Measurements from ENCODE around the gene CACNA1I. TPM values are rescaled to one million over a fixed set of nuclear protein-coding genes. Genes with fewer than 3 reads are reported as not detected.

CACNA1I gene
- total RNA-seq, 1 donor from 2014 or later, result 0.11 TPM

DNA sequence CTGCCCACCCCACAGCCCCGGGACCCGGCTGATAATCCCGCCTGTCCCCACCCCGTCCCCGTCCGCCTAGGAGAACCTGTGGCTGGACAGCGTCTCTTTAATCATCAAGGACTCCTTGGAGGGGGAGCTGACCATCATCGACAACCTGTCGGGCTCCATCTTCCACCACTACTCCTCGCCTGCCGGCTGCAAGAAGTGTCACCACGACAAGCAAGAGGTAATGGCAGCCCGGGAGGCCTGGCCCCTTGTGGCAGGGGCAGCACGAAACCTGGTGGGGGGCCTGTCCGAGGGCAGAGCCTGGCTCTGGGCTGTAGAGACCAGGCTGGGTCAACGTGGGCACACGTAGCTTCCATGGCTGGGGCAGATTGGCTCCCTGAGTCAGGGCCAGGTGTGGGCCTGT lies 109.1 kb downstream of the CACNA1I start:
- Mint-ChIP-seq H3K27me3 (ENCODE audit: low read depth, unreplicated experiment) (peaks cover 41% of the 10 kb centered on the region), H3K4me1 (ENCODE audit: low read depth, unreplicated experiment) (peaks cover 2% of the 10 kb centered on the region), H3K36me3 (ENCODE audit: low read depth, unreplicated experiment) (no peaks in the 10 kb centered on the region), H3K4me3 (ENCODE audit: unreplicated experiment) (no peak overlapping the region), H3K27ac (ENCODE audit: unreplicated experiment) (no peak overlapping the region), H3K9me3 (ENCODE audit: unreplicated experiment) (peaks cover 1% of the 10 kb centered on the region)
- H3K4me3 ChIP-seq (ENCODE audit: insufficient read depth, low read depth, low read length), result no peak overlapping the region
- no peak overlapping the region for H2AFZ ChIP-seq (ENCODE audit: low read depth, low read length)
- no peaks in the 10 kb centered on the region for H3K36me3 ChIP-seq (ENCODE audit: insufficient read depth, low read length)
- no peaks in the 10 kb centered on the region for H3K79me2 ChIP-seq (ENCODE audit: insufficient read depth, low read length)
- peaks cover 10% of the 10 kb centered on the region for H3K27me3 ChIP-seq (ENCODE audit: insufficient read depth, low read length)
- H3K4me2 ChIP-seq (ENCODE audit: low read length), result no peak overlapping the region
- H3K9me3 ChIP-seq (ENCODE audit: insufficient read depth, low read depth, low read length), result no peaks in the 10 kb centered on the region
- TF ChIP-seq EZH2 (IDR thresholded peaks at IDR 0.05; ENCODE audit: insufficient read depth, low read length), result no peak
- TF ChIP-seq, protein P1, sequence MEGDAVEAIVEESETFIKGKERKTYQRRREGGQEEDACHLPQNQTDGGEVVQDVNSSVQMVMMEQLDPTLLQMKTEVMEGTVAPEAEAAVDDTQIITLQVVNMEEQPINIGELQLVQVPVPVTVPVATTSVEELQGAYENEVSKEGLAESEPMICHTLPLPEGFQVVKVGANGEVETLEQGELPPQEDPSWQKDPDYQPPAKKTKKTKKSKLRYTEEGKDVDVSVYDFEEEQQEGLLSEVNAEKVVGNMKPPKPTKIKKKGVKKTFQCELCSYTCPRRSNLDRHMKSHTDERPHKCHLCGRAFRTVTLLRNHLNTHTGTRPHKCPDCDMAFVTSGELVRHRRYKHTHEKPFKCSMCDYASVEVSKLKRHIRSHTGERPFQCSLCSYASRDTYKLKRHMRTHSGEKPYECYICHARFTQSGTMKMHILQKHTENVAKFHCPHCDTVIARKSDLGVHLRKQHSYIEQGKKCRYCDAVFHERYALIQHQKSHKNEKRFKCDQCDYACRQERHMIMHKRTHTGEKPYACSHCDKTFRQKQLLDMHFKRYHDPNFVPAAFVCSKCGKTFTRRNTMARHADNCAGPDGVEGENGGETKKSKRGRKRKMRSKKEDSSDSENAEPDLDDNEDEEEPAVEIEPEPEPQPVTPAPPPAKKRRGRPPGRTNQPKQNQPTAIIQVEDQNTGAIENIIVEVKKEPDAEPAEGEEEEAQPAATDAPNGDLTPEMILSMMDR (IDR thresholded peaks at IDR 0.05; ENCODE audit: insufficient read depth, low read depth, low read length), result no peak
- DNase-seq (ENCODE audit: low read depth) (no peak), FAIRE-seq (no peak)
- H3K27ac ChIP-seq (ENCODE audit: low read depth, low read length), result no peak overlapping the region
- no peaks in the 10 kb centered on the region for H3K4me1 ChIP-seq (ENCODE audit: insufficient read depth, low read length)
- no peak overlapping the region for H3K9ac ChIP-seq (ENCODE audit: low read length)
- no peaks in the 10 kb centered on the region for H4K20me1 ChIP-seq (ENCODE audit: insufficient read depth, low read length)

DNA sequence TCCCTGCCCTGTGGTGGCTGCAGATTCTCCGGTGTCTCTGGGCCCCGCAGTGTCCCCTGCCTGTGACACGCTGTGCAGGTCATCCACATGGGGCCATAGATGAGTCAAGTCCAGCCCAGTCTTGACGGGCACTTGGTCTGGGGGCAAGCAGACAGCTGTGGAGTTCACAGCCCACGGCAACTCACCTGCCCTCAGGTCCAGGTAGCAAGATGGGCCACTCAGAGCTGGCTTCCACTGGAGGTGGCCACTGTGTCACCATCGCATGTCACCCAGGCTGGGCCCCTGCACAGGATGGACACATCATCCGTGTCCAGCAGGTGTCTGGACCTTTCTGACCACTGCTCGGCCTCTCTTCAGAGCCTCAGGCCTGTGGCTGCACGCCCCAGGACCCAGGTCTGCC lies 109.9 kb downstream of the CACNA1I start:
- no peaks in the 10 kb centered on the region for H3K79me2 ChIP-seq (ENCODE audit: insufficient read depth, low read length)
- H3K4me1 Mint-ChIP-seq (ENCODE audit: low read depth, unreplicated experiment), result no peaks in the 10 kb centered on the region
- H3K27ac Mint-ChIP-seq (ENCODE audit: unreplicated experiment), result no peak overlapping the region
- H3K9me3 ChIP-seq (ENCODE audit: insufficient read depth, low read depth, low read length), result no peaks in the 10 kb centered on the region
- no peaks in the 10 kb centered on the region for H4K20me1 ChIP-seq (ENCODE audit: insufficient read depth, low read length)
- no peak overlapping the region for H3K27ac ChIP-seq (ENCODE audit: low read depth, low read length)
- no peak overlapping the region for H3K4me3 Mint-ChIP-seq (ENCODE audit: unreplicated experiment)
- H3K27me3 ChIP-seq (ENCODE audit: insufficient read depth, low read length), result peaks cover 2% of the 10 kb centered on the region
- peaks cover 40% of the 10 kb centered on the region for H3K27me3 Mint-ChIP-seq (ENCODE audit: low read depth, unreplicated experiment)
- H3K9me3 Mint-ChIP-seq (ENCODE audit: unreplicated experiment), result peaks cover 1% of the 10 kb centered on the region
- no peaks in the 10 kb centered on the region for H3K36me3 ChIP-seq (ENCODE audit: insufficient read depth, low read length)
- H3K4me2 ChIP-seq (ENCODE audit: low read length), result no peak overlapping the region
- no peaks in the 10 kb centered on the region for H3K4me1 ChIP-seq (ENCODE audit: insufficient read depth, low read length)
- H3K36me3 Mint-ChIP-seq (ENCODE audit: low read depth, unreplicated experiment), result no peaks in the 10 kb centered on the region
- no peak overlapping the region for H3K4me3 ChIP-seq (ENCODE audit: insufficient read depth, low read depth, low read length)
- DNase-seq (ENCODE audit: low read depth) (no peak), FAIRE-seq (no peak)
- H3K9ac ChIP-seq (ENCODE audit: low read length), result no peak overlapping the region
- TF ChIP-seq EZH2 (IDR thresholded peaks at IDR 0.05; ENCODE audit: insufficient read depth, low read length), result no peak
- TF ChIP-seq, protein P1 (IDR thresholded peaks at IDR 0.05; ENCODE audit: insufficient read depth, low read depth, low read length), result no peak
- H2AFZ ChIP-seq (ENCODE audit: low read depth, low read length), result no peak overlapping the region

DNA sequence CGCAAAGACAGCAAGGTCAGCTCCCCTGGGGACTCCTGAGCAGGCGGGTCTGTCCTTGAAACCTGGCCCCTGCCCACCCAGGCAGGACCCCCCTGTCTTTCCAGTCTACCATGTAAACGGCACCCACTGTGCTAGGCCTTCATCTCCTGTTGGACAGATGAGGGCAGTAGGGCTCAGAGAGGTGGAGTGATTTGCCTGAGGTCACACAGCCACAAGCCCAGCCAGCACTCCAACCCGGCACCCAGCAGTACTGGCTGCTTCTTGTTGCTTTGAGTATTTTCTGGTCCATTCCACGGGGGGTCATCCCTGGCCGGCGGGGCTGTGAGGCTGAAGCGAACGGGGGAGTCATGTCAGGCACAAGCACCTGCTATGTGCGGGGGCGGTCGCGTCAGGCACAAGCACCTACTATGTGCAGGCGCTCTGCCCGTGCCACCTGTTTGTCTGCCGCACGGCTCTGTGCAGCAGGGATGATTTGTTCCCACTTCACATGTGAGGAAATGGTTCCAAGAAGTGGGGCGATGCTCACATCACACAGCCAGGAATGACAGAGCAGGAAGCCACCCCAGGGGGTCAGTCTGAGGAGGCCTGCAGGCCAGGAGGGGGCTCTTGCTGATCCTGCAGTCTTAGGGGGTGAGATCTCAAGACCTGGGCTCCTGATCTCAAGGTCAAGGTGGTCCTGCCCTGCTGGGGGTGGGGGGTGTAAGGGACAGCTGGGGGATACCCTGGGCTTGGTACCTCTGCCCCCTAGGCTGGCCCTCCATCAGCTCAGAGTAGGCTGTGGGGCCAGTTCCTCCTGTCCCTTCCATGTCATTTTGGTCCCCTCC lies 110.7 kb downstream of the CACNA1I start:
- Histone ChIP-seq H3K4me3 (ENCODE audit: insufficient read depth, low read depth, low read length) (no peak overlapping the region), H4K20me1 (ENCODE audit: insufficient read depth, low read length) (no peaks in the 10 kb centered on the region), H3K27me3 (ENCODE audit: insufficient read depth, low read length) (no peaks in the 10 kb centered on the region), H3K9me3 (ENCODE audit: insufficient read depth, low read depth, low read length) (no peaks in the 10 kb centered on the region), H3K4me2 (ENCODE audit: low read length) (no peak overlapping the region), H3K4me1 (ENCODE audit: insufficient read depth, low read length) (no peaks in the 10 kb centered on the region), H3K9ac (ENCODE audit: low read length) (no peak overlapping the region), H3K79me2 (ENCODE audit: insufficient read depth, low read length) (no peaks in the 10 kb centered on the region), H2AFZ (ENCODE audit: low read depth, low read length) (no peak overlapping the region), H3K27ac (ENCODE audit: low read depth, low read length) (no peak overlapping the region), H3K36me3 (ENCODE audit: insufficient read depth, low read length) (no peaks in the 10 kb centered on the region)
- DNase-seq (ENCODE audit: low read depth) (no peak), FAIRE-seq (no peak)
- no peak overlapping the region for H3K27ac Mint-ChIP-seq (ENCODE audit: unreplicated experiment)
- H3K4me1 Mint-ChIP-seq (ENCODE audit: low read depth, unreplicated experiment), result no peaks in the 10 kb centered on the region
- H3K36me3 Mint-ChIP-seq (ENCODE audit: low read depth, unreplicated experiment), result no peaks in the 10 kb centered on the region
- no peak overlapping the region for H3K4me3 Mint-ChIP-seq (ENCODE audit: unreplicated experiment)
- no peaks in the 10 kb centered on the region for H3K9me3 Mint-ChIP-seq (ENCODE audit: unreplicated experiment)
- TF ChIP-seq, protein P1 (IDR thresholded peaks at IDR 0.05; ENCODE audit: insufficient read depth, low read depth, low read length), result no peak
- no peak for TF ChIP-seq EZH2 (IDR thresholded peaks at IDR 0.05; ENCODE audit: insufficient read depth, low read length)
- peaks cover 33% of the 10 kb centered on the region for H3K27me3 Mint-ChIP-seq (ENCODE audit: low read depth, unreplicated experiment)

All from astrocyte (in vitro differentiated cells and primary cell).